DMS 273 (cell line): Measurements from ENCODE around the gene SMIM10L2A.
A peak's percentile ranks its signal among the peaks of the same experiment; 100 is the strongest.
"Not testable (repeated sequence)": the region's sequence is repeated elsewhere in the genome, so short reads cannot be mapped to it uniquely, and the experiment has no call there.

Experiments
- DNase-seq: peaks from one replicate; lab custom pipeline; 2025; ENCODE audit not compliant: unreplicated experiment; lab: John Stamatoyannopoulos, UW

Gene SMIM10L2A

GRCh38 chrX:135421537-135421931, 210 bp upstream of the SMIM10L2A start:
- DNase-seq, result peak; percentile 91

DNA sequence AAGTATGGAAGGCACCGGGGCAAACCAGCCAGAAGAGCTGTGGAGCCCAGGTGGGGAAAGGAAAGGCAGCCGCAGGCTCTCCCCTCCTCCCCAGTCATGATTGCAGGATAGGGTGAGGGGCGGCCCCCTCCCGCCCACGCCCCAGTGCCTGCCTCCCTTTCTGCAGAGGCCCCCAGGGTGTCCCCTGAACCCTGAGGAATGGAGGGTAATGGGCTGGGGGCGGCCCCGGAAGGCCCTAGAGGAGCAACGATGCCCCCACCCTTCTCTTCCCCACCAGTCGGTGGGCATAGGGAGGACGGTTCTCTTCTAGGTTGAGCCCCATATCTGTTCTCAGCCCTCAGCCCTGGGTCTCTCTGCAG, 1.0 kb downstream of the SMIM10L2A start:
- not testable (repeated sequence) for DNase-seq

- not testable (repeated sequence) for DNase-seq
Measured at GRCh38 chrX:135423173-135423864, 1.6 kb downstream of the SMIM10L2A start.

GRCh38 chrX:135424469-135424868, 2.7 kb downstream of the SMIM10L2A start:
- DNase-seq, result peak; percentile 10

GRCh38 chrX:135425026-135425965, 3.6 kb downstream of the SMIM10L2A start:
- no peak for DNase-seq

GRCh38 chrX:135429429-135429828, 7.7 kb downstream of the SMIM10L2A start:
- no peak for DNase-seq

- DNase-seq, result no peak
Measured at GRCh38 chrX:135431886-135432285, 10.1 kb downstream of the SMIM10L2A start.

DNA sequence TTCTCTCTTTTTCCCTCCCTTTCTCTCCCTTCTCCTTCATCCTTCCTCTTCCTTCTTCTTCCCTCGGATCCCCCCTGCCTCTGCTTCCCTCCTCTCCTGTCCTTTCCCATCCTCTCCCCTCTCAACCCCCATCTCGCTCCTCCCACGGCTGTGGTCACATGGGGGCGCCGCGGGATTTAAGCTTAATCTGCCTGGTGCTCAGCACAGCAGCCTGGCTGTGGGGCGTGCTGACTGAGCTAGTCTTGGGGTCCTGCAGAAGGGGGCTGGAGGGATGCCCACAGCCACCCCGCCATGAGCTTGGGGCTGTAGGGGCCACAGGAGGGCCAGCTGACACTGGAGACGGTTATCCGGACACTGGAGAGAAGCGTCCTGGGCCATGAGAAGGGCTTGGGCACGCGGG, 10.7 kb downstream of the SMIM10L2A start:
- DNase-seq, result no peak

GRCh38 chrX:135432881-135433521, 11.3 kb downstream of the SMIM10L2A start:
- DNase-seq, result peak; percentile 55

DNA sequence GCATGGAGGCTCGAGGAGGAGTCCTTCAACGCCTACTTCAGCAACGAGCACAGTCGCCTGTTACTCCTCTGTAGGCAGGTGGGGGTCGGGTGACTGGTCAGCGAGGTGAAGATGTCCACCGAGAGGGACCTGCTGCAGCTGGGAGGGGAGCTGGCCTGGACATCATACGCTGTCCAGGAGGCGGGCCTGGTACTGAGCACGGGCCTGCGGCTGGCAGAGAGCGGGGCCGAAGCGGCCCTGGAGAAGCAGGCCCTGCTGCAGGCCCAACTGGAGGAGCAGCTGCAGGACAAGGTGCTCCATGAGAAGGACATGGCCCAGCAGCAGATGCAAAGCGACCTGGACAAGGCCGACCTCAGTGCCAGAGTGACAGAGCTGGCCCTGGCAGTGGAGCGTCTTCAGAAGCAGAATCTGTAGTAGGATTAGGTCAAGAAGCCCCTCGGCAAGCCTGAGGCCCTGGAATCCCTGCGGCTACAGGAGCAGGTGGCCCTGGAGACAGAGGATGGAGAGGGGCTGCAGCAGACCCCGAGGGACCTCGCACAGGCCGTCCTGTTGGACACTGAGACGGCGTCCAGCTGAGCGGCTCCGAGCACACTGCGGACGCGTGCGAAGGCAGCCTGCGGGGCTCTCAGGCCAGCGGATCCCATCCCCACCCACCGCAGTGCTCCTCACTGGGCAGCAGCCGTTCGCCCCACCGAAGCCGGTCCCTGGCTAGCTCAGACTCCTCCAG, 11.9 kb downstream of the SMIM10L2A start:
- DNase-seq, result no peak

- DNase-seq, result no peak
Measured at GRCh38 chrX:135434258-135435138, 12.8 kb downstream of the SMIM10L2A start.

DNA sequence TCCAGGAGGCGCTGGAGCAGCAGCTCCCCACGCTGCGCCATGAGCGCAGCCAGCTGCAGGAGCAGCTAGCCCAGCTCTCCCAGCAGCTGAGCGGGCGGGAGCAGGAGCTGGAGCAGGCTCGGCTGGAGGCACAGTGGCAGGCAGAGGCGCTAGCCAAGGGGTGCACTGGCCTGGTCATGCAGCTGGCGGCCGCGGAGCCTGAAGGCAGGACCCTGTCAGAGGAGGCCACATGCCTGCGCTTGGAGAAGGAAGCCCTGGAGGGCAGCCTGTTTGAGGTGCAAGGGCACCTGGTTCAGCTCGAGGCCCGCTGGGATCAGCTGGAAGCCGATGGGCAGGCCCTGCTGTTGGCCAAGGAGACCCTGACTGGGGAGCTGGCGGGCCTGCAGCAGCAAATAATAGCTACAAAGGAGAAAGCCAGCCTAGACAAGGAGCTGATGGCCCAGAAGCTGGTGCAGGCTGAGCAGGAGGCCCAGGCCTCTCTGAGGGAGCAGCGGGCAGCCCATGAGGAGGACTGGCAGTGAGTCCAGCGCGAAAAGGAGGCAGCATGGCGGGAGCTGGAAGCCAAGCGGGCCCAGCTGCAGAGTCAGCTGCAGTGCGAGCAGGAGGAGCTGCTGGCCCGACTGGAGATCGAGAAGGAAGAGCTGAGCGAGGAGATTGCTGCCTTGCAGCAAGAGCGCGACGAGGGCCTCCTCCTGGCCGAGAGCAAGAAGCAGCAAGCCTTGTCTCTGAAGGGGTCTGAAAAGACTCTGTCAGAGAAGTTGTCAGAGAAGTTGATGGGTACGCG, 13.6 kb downstream of the SMIM10L2A start:
- no peak for DNase-seq

DNA sequence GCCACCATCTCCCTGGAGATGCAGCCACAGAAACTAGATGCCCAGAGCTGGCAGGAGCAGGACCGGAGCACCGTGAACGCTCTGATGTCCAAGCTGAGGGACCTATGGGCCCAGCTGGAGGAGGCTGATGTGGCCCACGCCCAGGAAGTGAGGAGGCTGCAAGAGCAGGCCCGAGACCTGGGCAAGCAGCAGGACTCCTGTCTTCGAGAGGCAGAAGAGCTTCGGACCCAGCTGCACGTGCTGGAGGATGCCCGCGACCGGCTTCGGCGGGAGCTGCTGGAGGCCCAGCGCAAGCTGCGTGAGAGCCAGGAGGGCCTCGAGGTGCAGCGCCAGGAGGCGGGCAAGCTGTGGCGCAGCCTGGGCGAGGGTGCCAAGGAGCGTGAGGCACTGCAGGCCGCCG, 14.2 kb downstream of the SMIM10L2A start:
- DNase-seq, result no peak

DNA sequence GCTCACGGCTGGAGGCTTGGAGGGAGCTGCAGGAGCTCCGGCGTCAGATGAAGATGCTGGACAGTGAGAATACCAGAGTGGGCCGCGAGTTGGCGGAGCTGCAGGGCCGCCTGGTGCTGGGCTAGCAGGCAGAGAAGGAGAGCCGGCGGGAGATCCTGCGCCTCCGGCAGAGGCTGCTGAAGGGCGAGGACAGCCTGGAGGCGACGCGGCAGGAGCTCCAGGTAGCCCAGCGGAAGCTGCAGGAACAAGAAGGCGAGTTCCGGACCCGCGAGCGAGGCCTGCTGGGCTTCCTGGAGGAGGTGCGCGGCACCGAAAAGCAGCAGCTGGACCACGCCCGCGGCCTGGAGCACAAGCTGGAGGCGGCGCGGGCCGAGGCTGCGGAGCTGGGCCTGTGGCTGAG, 14.7 kb downstream of the SMIM10L2A start:
- no peak for DNase-seq

DNA sequence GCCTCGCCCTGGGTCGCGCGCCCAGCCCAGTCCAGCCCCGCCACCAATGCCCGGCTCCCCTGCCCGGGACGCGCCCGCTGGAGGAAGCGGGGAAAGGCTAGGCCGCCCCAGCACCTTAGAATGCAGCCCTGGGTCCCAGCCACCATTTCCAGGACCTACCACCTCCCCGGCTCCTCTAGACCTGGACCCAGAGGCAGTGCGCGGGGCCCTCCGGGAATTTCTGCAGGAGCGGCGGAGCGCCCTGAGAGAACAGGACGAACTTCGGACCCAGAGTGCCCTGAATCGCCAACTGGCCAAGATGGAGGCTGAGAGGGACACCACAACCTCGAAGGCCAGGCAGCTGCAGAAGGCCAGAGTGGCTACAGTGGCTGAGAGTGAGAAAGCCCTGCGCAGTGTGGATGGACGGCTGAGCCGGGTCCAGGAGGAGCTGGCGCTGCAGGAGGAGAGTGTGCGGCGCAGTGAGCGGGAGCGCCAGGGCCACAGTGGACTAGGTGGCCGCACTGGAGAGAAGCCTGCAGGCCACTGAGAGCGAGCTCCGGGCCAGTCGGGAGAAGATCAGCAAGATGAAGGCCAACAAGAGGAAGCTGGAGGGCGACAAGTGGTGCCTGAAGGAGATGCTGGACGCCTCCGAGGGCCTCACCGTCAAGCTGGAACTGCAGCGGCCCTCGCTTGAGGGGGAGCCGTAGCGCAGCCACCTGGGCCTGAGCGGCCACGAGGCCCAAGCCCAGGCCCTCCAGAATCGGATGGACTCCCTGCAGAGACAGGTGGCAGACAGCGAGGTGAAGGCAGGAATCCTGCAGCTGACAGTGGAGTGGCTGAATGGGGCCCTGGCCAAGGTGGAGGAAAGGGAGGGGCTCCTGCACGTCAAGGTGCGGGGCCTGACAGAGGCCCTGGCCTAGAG, 15.5 kb downstream of the SMIM10L2A start:
- DNase-seq, result no peak

- DNase-seq, result peak; percentile 70
Measured at GRCh38 chrX:135437867-135438733, 16.4 kb downstream of the SMIM10L2A start.

GRCh38 chrX:135438734-135439043, 16.9 kb downstream of the SMIM10L2A start:
- DNase-seq, result no peak
